ENCODE results near the gene TMED9. TPM values are rescaled to one million over a fixed set of nuclear protein-coding genes. Genes with fewer than 3 reads are reported as not detected.

The TMED9 gene
- total RNA-seq, 1 experiment from 2014 or later: 156 TPM

DNA sequence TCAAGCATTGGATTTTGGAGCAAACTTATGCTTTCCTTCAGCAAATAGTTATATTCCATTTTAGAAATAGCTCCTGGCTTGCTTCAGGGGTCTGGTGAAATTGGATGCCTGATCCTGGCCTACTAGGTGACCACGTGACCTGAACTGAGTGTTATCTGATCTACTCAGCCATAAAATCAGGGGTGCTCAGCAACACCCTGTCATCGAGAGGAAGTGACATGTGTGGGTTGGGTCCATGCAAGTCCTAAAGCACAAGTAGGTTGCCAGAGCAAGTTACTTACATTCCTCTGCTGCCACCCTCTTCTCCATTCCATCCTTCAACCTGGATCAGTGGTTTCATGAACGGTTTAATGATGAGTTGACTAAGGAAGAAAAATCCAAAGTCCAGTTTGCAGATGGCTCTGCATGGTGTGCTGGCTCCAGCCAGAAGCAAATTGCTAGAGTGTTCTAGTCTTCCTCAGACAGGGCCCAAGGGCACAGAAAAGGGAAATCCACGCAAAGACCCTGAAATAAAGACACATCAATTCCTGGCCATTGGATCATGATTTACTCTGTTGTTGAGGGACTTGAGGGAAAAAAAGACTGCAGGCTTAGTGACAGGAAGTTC is 34.9 kb upstream of the TMED9 start:
- Mint-ChIP-seq H3K4me1 (peaks cover 33 to 35% of the 10 kb centered on the region in 2 experiments), H3K9me3 (peaks cover 19 to 21% of the 10 kb centered on the region in 2 experiments), H3K27ac (no peak overlapping the region), H3K4me3 (no peak overlapping the region), H3K27me3 (ENCODE audit: low read depth) (peaks cover 12% of the 10 kb centered on the region), H3K36me3 (ENCODE audit: insufficient read depth in 1 of 3, low read depth in 3 of 3) (peaks cover 14 to 23% (median 18%) of the 10 kb centered on the region in 3 experiments)
- Histone ChIP-seq H3K79me2 (ENCODE audit: insufficient read depth, low read length) (peaks cover 9% of the 10 kb centered on the region; the same call in 1 of the 2 replicates), H3K4me1 (ENCODE audit: insufficient read depth, low read length) (peaks cover 5% of the 10 kb centered on the region; the same call in 1 of the 2 replicates), H3K14ac (ENCODE audit: insufficient read depth, low read length) (no peak overlapping the region), H3K9ac (ENCODE audit: extremely low read depth, insufficient read length, low read length) (no peak overlapping the region), H2AK5ac (ENCODE audit: insufficient read length, low read length) (no peak overlapping the region), H2BK20ac (ENCODE audit: low read depth, low read length, poor library complexity, severe bottlenecking) (no peak overlapping the region), H3K23ac (ENCODE audit: insufficient read length, low read depth, low read length) (no peak overlapping the region), H4K5ac (ENCODE audit: insufficient read length, low read depth, low read length) (no peak overlapping the region), H3K23me2 (ENCODE audit: insufficient read length, low read depth, low read length, poor library complexity, severe bottlenecking) (peaks cover 15% of the 10 kb centered on the region), H2BK15ac (ENCODE audit: low read depth, low read length) (no peak overlapping the region), H3K4me2 (ENCODE audit: insufficient read depth, insufficient read length, low read length) (no peak overlapping the region), H3T11ph (ENCODE audit: low read length) (no peak overlapping the region), H2BK5ac (ENCODE audit: insufficient read length, low read length) (no peak overlapping the region), H4K91ac (ENCODE audit: insufficient read length, low read depth, low read length) (no peak overlapping the region), H3K18ac (ENCODE audit: insufficient read length, low read depth, low read length) (no peak overlapping the region), H3K27ac (ENCODE audit: insufficient read length, low read depth, low read length) (no peak overlapping the region), H3K9me3 (ENCODE audit: control insufficient read depth, low read depth, low read length) (no peaks in the 10 kb centered on the region), H3K56ac (ENCODE audit: insufficient read length, low read depth, low read length) (no peak overlapping the region), H3K4ac (ENCODE audit: low read depth, low read length) (no peak overlapping the region), H3K27me3 (ENCODE audit: insufficient read depth, low read length) (no peaks in the 10 kb centered on the region), H3K79me1 (ENCODE audit: insufficient read depth, low read depth, low read length, poor library complexity, severe bottlenecking) (peaks cover 14% of the 10 kb centered on the region), H2BK12ac (ENCODE audit: insufficient read length, low read depth, low read length) (no peak overlapping the region), H4K8ac (replicated peaks; ENCODE audit: insufficient read length, low read depth, low read length) (no peak overlapping the region), H2BK120ac (ENCODE audit: low read depth, low read length, poor library complexity, severe bottlenecking) (no peak overlapping the region), H2AFZ (ENCODE audit: low read length) (no peak overlapping the region), H4K20me1 (ENCODE audit: control insufficient read depth, insufficient read depth, insufficient read length) (no peaks in the 10 kb centered on the region)
- DNase-seq: no peak
- TF ChIP-seq, protein P1, sequence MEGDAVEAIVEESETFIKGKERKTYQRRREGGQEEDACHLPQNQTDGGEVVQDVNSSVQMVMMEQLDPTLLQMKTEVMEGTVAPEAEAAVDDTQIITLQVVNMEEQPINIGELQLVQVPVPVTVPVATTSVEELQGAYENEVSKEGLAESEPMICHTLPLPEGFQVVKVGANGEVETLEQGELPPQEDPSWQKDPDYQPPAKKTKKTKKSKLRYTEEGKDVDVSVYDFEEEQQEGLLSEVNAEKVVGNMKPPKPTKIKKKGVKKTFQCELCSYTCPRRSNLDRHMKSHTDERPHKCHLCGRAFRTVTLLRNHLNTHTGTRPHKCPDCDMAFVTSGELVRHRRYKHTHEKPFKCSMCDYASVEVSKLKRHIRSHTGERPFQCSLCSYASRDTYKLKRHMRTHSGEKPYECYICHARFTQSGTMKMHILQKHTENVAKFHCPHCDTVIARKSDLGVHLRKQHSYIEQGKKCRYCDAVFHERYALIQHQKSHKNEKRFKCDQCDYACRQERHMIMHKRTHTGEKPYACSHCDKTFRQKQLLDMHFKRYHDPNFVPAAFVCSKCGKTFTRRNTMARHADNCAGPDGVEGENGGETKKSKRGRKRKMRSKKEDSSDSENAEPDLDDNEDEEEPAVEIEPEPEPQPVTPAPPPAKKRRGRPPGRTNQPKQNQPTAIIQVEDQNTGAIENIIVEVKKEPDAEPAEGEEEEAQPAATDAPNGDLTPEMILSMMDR (conservative IDR thresholded peaks at IDR 0.05): no peak
- no CpG with 5 or more reads among the region's 4 CpGs for WGBS (ENCODE audit: extremely low coverage, insufficient read length, low lambda C conversion rate)
